Measurements from ENCODE around the gene ARSD.
"Not testable (repeated sequence)": the region's sequence is repeated elsewhere in the genome, so short reads cannot be mapped to it uniquely, and the experiment has no call there.

DNA sequence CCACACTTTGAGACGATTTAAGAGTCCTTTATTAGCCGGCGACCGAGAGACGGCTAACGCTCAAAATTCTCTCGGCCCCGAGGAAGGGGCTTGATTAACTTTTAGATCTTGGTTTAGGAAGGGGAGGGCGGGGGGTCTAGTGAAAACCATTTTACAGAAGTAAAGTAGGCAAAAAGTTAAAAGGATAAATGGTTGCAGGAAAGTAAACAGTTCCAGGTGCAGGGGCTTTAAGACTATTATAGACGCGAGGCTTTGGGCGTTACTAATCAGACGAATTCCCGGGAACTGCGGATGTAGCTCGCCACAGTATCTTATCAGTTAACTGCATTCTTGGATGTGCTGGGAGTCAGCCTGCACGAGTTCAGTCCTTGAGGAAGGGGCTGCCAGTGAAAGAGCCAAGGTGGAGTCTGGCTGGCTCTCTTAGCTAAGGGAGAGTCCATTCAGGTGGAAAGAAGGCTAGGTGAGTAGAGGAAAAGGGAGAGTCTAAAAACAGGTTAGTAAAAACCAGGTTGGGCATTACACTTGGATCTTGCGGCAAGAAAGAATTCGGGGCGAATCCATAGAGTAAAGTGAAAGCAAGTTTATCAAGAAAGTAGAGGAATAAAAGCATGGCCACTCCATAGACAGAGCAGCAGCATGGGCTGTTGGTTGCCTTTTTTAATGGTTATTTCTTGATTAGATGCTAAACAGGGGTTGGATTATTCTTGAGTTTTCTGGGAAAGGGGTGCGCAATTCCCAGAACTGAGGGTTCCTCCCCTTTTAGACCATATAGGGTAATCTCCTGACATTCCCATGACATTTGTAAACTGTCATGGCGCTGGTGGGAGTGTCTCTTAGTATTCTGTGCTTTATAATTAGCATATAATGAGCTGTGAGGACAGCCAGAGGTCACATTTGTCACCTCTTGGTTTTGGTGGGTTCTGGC lies 38.3 kb downstream of the ARSD start:
- TF ChIP-seq, protein P1, sequence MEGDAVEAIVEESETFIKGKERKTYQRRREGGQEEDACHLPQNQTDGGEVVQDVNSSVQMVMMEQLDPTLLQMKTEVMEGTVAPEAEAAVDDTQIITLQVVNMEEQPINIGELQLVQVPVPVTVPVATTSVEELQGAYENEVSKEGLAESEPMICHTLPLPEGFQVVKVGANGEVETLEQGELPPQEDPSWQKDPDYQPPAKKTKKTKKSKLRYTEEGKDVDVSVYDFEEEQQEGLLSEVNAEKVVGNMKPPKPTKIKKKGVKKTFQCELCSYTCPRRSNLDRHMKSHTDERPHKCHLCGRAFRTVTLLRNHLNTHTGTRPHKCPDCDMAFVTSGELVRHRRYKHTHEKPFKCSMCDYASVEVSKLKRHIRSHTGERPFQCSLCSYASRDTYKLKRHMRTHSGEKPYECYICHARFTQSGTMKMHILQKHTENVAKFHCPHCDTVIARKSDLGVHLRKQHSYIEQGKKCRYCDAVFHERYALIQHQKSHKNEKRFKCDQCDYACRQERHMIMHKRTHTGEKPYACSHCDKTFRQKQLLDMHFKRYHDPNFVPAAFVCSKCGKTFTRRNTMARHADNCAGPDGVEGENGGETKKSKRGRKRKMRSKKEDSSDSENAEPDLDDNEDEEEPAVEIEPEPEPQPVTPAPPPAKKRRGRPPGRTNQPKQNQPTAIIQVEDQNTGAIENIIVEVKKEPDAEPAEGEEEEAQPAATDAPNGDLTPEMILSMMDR (conservative IDR thresholded peaks at IDR 0.05), result not testable (repeated sequence)
- TF ChIP-seq ZFX (IDR thresholded peaks at IDR 0.05), result not testable (repeated sequence)

Data from C4-2B (cell line).